ENCODE results near the gene SYCP2.

The SYCP2 gene

DNA sequence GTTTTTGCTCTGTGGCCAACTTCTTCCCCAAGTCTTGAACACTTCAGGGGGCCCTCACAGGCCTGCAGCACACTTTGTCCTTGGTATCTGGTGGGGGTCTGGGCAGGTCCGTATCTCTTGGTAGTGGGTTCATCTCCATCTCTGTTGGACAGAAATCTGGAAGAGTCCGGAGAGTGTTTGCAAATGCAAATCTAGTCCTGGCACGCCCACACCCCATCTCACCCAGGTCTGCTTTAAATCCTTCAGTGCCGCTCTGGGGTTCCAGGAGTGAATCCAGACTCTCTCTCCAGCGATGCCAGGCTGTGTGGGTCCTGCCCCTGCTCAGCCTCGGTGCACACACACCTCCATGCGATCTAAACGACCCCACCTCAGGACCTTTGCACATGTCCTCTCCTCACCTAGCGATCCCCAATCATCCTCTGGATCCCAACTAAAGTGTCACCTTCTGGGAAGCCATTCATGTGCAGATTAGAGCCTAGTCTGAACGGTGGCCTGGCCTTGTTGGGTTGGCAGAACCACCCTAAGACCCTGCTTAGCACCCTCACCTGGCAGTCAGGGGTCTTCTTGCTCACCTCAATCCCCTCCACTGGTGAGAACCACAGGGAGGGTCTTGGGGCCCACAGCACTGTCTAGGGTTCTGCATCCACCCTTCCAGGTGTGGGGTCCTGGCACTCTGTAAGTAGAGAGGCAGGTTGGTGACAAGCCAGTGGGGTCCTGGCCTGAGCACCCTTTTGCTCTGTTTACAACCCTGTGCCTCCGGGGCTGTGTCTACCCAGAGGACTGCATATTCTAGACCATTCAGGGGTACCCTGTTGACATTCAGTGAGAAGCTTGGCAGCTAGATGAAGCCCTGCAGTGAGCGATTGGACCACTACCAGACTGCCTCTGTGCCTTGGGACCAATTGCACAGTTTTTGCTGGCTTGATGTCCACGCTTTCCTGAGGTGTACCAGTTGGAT is 100.8 kb downstream of the SYCP2 start:
- DNase-seq: no peak

DNA sequence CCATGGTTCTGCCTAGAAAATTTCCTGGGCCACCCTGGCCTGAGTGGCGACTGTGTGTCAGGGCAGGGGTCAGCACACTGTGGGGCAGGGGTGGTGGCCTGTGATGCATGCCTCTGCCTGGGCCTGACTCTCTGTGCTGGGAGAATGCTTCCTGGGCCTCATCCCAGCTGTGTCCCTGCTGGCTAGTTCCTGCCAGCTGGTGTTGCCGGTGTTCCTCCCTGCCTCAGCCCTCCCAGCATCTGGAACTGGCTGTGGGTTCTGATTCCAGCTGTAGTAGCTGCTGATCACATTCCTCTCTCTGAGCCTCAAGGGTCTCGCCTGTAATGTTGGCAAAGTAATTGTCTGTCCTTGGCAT is 101.5 kb downstream of the SYCP2 start:
- no peak for DNase-seq

DNA sequence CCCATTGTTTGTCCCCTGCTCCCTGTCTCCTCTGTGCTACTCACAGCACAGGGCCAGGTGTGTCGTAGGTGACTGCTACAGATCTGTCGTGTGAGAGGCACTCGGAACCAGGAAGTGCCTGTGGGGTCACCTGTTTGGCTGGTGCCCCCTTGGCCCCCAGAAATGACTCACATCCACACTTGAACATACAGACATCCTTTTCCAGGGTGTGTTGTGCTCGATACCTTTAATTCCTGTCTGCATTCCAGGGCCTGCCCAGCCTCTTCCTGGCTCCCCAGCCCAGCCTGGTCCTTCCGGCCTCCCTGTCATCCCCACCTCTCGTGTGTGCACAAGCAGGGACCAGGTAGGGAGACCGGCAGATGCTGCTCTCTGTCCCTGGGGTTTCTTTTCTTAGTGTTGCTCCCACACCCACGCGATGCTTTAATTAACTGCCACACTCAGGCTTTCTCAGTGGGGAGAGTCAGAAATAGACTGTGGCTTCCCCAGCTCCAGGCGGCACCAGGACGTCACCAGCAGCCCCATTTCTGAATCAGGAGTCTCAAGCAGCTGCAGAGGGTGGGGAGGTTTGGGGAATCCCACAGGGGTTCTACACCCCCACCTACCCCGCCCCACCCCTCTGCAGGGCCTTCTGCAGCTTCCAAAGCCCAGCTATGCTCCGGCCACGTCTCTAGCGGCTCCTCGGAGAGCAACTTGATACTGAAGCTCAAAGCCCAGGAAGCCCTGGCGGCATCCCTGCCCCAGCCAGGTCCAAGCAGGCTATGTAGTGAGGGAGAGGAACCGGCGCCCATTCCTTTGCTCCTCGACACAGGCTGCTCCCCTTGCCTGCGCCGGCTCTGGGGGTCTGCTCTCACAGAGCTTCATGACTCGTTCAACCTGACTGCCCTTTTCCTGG is 102.2 kb downstream of the SYCP2 start:
- no peak for DNase-seq

DNA sequence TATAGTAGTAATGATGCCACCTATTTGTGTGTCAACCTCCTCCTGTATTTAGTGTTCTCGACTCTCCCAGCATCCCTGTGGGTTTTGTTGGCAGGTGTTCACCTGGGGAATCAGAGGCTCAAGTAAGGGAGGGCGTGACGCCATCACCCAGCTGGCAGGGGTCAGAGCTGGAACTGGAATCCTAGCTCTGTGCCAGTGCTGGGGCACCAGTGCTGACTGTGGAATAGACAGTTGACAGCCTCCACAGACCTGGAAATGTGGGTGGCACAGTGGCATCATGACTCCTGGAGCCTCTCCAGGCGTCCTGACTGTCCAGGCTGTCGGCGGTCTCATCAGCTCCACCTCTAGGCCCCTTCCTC is 102.8 kb downstream of the SYCP2 start:
- no peak for DNase-seq

DNA sequence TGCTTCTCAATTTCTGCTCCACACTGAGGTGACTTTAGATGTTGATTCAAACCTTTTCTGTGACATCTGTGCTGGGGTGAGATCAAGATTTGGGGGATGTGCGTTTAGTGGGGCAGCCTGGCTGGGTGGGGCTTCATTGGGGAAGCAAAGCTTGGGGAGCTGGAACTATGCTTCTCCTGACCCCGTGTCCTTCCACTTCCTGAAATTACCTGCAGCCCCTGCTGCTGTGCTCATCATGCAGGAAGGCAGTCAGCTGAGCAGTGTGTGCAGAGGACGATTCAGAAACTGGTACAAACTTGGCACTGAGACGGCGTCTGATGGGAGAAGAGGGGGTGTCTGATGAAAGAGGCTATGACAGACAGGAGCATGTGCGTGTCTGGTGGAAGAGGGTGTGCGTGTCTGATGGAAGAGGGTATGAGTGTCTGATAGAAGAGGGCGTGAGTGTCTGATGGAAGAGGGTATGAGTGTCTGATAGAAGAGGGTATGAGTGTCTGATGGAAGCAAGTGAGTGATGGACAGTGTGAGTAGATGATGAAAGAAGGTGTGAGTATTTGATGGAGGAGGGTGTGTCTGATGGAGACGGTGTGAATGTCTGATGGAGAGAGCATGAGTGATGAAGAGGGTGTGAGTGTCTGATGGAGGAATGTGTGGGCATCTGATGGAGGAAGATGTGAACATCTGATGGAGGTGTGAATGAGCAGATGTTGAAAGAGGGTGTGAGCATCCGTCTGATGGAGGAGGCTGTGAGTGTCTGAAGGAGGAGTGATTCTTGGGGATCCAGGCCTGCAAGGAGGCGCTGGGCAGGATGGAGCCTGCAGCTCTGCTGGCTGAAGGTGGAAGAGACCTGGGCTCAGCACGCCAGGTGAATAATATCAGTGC is 103.4 kb downstream of the SYCP2 start:
- no peak for DNase-seq

DNA sequence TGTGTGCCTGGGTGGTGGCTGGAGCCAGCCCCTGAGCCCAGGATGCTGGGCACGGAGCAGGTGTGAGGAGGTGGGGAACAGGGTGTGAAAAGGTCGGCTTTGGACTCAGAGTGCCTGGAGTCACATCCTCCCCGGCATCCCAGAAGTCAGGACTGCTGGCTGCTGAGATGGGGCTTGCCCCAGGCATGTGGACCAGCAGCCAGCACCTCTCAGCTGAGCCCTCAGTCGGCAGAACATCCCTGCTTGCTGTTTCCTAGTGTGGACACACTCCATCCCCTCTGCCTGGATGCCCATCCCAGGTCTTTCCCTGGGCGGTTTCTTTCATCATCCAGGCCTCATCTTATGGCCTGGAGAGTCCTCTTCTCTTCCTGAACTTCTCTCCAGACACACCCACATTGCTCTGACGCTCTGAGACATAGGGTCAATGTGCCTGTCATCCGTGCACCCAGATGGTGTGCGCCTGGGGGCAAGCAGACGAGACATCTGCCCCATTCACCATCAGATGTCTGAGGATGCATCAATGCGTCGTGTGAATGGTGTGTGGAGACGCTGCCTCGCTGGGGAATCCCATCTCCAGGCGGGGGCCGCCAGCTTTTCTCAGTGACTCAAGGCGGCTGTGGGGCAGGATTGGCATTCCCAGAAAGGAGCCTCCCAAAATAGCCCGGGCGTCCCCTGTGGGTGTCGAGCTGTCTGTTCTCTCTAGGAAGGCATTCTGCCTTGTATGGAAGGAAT is 104.2 kb downstream of the SYCP2 start:
- no peak for DNase-seq

DNA sequence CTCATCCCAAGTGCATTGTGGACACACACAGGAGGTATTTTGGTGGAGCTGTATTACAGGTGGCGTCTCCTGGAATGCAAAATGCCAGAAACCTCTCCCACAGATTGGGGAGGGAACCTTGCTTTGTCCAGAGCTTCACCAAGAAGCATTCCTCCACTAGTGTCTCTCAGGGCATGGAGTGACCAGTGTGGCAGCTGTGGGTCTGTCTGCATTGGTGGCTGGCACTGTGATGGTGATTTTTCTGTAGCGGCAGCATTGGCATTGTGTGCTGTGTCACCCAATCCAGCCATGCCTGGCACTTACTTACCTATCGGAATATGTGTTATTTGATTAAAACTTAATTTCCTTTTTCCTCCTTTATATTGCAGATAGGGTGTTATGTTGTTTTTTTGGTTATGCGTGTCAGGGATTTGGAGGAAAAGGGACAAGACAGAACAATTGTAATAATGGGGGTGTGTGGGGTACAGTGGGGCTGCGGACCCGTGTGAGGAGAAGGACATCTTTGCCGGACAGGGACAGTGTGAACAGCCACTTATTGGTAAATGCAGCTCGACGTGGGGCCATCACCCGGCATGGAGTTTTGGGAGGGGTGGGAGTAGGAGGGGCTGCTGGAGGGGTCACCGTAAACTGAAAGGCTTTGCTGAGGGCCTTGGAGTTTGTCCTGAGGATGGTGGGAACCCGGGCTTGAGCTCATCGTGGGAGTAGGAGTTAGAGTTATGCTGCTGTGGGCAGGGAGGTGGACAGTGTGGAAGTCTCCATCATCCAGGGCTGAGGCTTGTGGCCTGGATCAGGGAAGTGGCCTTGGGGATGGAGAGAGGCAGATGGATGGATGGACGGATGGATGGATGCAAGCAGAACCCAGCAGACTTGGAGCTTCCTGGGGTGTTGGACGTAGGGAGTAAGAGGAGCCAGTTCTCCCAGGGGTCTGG is 105.0 kb downstream of the SYCP2 start:
- no peak for DNase-seq

DNA sequence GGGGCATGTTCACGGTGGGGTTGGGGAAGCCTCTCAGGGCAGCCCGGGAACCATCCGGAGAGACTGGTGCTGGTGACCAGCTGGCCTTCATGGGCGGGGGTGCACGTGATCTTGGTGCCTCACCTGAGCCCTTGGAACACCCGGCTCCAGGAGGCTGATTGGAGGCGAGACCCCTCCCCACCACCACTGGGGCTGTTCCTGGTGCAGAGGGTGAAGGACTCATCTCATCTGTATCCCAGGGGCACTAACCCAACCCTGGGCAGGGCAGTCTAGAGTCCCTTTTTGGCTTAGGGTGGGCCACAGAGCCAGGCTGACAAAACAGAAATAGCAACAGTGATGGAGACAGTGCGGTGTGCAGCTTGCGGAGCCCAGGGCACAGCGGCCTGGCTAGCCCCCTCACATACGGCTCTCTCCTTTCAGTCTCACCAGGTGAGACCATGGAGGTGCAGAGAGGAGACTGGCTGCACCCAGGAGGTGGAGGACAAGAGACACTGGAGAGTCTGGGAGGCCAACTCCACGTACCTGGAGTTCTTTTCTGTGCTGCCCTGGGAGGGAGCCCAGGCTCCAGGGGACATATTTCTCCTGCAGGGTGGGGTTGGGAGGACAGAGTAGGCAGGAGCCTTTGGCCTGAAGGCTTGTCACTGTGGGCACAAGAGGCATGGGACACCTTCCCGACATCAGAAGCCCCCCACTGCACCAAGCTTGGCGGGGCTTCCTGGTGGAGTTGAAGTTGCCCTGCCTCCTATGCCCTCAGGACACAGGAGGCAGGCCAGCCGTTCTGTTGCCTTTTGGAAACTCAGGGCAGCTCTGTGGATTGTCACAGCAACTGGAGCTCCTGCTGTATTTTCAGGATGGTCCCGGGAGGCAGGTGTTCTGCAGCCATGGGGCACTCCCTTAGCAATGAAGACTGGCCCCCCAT is 106.0 kb downstream of the SYCP2 start:
- no peak for DNase-seq

DNA sequence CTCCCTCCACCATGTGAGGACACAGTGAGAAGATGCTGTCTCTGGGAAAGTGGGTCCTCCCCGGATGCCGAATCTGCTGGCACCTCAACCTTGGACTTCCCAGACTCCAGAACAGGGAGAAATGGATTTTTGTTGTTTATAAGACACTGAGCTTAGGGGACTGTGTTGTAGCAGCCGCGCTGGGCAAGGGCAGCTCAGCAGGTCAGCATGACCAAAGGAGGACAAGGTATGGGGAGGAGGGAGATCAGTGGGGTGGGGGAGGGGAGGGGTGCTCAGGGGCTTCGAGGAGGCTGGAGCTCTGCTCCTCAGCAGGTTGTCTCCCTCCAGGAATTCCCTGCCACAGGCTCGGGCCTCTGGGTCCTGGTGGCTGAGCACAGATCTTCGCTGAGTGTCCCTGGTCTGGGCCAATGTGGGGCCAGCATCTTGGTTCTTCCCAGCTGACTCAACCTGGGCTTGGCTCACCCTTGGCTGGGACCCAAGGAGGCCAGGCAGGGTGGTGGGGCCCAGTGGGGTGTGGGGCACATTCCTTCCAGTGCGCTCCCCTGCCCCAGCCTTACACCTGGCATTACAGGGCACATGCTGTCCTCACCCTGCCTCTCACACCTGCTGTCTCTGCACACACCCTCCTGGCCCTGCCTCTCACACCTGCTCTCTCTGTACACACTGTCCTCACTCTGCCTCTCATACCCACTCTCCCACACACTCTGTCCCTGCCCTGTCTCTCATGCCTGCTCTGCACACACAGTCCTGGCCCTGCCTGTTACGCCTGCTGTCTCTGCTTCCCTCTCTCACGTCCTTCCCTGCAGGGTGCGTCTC is 107.3 kb downstream of the SYCP2 start:
- no peak for DNase-seq

DNA sequence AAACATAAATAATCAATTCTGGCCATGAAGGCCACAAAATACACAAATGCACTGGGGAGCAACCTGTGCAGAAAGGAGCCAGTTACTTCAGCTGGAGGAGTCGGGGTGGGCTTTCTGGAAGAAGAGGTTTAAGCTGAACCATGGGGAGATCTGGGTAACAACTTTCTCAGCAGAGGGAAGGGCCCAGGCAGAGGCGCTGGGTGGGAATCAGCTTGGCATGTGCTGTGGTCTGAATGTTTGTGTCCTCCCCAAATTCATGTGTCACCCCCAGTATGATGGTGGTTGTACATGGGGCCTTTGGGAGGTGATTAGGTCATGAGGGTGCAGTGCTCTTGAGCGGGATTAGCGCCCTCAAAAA is 107.9 kb downstream of the SYCP2 start:
- DNase-seq: no peak

DNA sequence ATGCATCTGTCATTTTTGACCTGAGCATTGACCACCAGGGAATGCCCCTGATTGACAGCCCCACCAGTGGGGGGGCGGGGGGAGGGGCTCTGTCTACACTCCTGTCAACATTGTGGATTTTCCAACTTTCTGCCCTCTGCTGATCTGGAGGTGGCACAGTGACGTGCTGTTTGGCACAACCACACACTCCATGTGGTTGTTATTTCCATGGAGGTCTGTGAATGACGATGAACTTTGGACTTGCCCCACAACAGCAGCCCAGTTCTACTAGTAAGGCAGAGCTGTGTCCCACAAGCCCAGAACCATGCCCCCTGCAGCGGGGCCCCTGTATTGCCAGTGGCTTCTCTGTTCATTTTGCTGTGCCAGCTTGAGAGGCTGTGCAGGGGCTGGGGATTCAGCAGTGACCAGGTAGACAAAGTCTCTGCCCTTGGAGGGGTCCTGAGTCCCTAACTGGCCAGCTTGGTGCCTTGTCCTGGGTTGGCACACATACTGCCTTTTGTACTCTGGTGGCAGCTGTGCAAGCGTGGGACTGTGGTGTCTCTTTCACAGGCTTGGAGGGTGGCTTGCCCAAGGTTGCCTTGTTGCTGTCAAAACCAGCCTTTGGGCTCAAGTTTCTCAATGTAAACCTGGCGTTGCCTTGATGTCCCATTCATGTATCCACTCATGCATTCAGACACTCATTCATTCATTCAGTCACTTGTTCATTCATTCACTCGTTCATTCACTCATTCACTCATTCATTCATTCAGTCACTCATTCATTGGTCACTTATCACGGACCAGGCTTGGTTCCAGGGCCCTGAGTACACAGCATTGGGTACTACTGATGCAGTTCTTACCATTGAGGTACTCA is 108.5 kb downstream of the SYCP2 start:
- DNase-seq: no peak

DNA sequence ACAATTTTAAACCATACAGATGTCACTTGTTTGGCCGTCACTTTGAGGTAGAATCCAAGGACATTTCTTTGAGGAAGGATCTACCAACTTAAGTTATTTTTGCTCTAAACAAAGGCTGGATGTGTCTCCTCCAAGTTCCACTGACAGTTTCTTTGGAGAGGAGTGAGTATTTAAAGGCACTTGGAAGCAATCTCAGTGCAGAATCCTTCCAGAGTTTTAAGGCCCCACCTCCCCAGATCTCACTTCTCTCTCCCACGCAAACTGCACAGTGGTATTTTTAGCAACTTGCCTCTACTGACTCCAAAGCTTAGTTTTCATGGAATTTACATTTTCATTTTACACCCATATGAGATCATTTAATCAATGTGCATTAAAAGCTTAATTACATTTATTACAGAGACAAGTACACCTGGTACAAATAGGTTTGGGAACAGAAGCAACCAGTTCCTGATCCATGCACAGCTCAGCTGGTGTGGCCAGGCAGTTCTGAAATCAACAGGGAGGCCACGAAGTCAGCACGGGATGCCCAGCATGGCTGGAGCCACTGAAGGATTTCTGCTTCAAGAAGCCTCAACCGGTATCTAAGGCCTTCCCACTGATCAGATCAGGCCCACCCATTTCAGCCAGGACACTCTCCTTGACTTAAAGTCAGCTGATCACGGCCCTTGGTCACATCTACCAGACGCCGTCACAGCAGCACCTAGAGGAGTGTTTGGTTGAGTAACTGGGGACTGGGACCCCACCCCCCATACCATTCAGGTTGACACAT is 109.8 kb downstream of the SYCP2 start:
- DNase-seq: no peak

DNA sequence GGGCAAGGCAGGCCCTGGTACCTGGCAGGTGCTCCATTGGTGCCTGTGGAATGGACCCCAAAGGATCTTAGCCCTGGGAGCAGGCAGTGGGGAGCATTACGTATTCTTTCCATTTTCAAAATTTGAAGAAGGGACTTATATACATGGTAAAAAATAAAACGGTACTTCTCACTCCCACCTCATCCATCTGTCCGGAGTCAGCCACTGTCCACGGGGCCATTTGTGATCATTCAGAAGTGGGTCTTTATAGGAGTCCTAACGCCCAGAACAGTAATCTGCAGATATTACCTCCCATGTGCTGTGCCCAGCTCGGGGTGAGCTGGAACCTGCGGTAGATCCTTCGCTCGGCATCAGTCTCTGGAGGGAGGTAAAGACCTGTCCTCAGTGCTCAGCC is 110.4 kb downstream of the SYCP2 start:
- no peak for DNase-seq

DNA sequence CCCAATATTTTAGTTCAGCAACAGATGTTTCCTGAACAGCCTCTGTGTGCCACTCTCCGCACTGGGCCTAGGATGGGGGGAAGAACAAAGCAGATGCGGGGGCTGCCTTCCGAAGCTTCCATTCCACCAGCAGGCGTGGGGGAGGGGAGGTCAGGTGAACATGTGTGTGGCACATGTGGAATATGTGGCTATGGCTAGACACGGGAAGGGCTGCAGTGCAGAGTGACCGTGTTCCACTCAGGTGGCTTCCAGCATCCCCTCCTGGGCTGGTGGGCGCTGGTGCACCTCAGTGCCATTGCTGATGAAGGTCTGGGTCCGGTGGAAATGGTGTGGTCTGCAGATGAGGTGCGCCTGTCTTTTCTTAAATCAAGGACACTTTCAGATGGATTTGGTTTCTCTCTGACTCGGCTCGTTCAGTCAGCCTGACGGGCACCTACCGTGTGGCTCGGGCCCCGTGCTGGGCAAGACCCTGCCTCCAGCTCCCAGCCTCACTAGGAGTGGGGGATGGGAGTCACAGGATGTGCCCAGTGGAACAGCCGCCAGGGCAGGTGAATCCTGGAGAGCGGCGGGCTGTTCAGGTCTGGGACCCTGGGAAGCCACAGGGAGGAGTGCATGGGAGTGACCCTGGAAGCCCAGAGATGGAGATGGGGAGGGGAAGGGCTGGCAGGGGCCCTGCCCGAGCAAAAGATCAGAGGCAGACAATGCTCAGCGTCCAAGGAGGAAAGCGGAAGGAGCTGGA is 111.0 kb downstream of the SYCP2 start:
- DNase-seq: no peak

DNA sequence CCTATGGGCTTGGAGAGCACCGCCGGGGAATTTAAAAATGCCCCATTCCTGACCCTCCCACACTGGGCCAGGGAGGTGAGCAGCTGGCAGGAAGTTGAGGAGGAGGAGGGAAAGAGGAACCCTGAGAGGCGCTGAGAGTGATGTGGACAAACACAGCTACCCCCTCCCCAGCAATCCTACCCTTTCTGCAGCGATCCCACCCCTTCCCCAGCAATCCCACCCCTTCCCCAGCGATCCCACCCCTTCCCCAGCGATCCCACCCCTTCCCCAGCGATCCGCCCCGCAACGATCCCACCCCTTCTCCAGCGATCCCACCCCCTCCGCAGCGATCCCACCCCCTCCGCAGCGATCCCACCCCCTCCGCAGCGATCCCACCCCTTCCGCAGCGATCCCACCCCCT is 111.6 kb downstream of the SYCP2 start:
- DNase-seq: no peak

DNA sequence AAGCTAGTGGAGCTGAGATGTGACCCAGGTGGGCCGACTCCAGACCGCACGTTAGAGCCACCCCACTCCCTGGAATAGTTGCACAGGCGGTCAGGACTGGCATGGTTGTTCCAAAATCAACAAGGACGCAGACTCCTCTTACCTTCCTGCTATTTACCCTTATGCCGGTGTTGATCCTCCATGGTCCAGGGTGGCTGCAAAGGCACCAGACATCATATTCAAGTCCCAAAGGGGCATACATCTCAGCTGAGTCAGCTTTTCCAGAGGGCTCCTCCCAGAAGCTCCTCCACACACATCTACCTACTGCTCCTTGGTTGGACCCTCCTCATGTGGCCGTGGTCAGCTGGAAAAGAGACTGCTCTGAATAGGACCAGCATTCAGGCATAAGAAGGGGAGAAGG is 112.2 kb downstream of the SYCP2 start:
- no peak for DNase-seq
